ENCODE data around the gene ANKS3. TPM values are rescaled to one million over a fixed set of nuclear protein-coding genes. Genes with fewer than 3 reads are reported as not detected.
A peak's percentile ranks its signal among the peaks of the same experiment; 100 is the strongest.

ANKS3 gene
- total and polyA plus RNA-seq, 2 experiments from 2014 or later = 22.5 to 24.9 TPM

- peak overlapping the region; percentile 98; the same call in 1 of the 2 replicates for H3K27ac ChIP-seq (ENCODE audit: low read depth)
- H3K4me3 Mint-ChIP-seq = peak overlapping the region; percentile 80
- H3K27me3 ChIP-seq (ENCODE audit: insufficient read depth) = no peaks in the 10 kb centered on the region
- no peaks in the 10 kb centered on the region for H3K9me3 Mint-ChIP-seq
- peaks cover 23% of the 10 kb centered on the region for H3K4me1 Mint-ChIP-seq
- H3K36me3 ChIP-seq (ENCODE audit: insufficient read depth) = no peaks in the 10 kb centered on the region
- peaks cover 15% of the 10 kb centered on the region for H3K36me3 Mint-ChIP-seq (ENCODE audit: low read depth)
- H3K9me2 ChIP-seq (ENCODE audit: insufficient read depth) = no peaks in the 10 kb centered on the region
- ATAC-seq (peak; percentile 72), DNase-seq (ENCODE audit: low spot score) (peak; percentile 99)
- peaks cover 13% of the 10 kb centered on the region for H3K27me3 Mint-ChIP-seq (ENCODE audit: insufficient read depth, low read depth, poor library complexity)
- no peaks in the 10 kb centered on the region for H4K20me1 ChIP-seq (replicated peaks; ENCODE audit: insufficient read depth)
- H3K4me1 ChIP-seq (ENCODE audit: insufficient read depth) = peaks cover 19% of the 10 kb centered on the region
- H2AFZ ChIP-seq = peak overlapping the region; percentile 90
- H3K79me2 ChIP-seq (replicated peaks; ENCODE audit: insufficient read depth) = peaks cover 17% of the 10 kb centered on the region
- H3K27ac Mint-ChIP-seq = peak overlapping the region; percentile 88
- peak overlapping the region; percentile 94 for H3K4me3 ChIP-seq
- TF ChIP-seq EZH2 (IDR thresholded peaks at IDR 0.05; ENCODE audit: low read depth, unreplicated experiment) (no peak), REST (IDR thresholded peaks at IDR 0.05; ENCODE audit: unreplicated experiment) (no peak), CREB1 (CRISPR knock-in tag; IDR thresholded peaks at IDR 0.05; ENCODE audit: low read depth) (peak; percentile 57), ZNF462 (CRISPR knock-in tag; IDR thresholded peaks at IDR 0.05) (no peak), ZNF114 (CRISPR knock-in tag; IDR thresholded peaks at IDR 0.05) (no peak), POLR2AphosphoS5 (IDR thresholded peaks at IDR 0.05; ENCODE audit: low read depth) (peak; percentile 81), JUNB (IDR thresholded peaks at IDR 0.05; ENCODE audit: unreplicated experiment) (no peak), EZH2phosphoT487 (IDR thresholded peaks at IDR 0.05; ENCODE audit: unreplicated experiment) (no peak), STAT1 (IDR thresholded peaks at IDR 0.05; ENCODE audit: unreplicated experiment) (no peak), ZNF331 (CRISPR knock-in tag; IDR thresholded peaks at IDR 0.05; ENCODE audit: low read depth) (no peak), ETS1 (IDR thresholded peaks at IDR 0.05) (peak; percentile 92), CTCF (conservative IDR thresholded peaks at IDR 0.05; ENCODE audit: low read depth in 2 of 2) (no peak), NANOG (IDR thresholded peaks at IDR 0.05; ENCODE audit: borderline replicate concordance) (no peak)
- H3F3A ChIP-seq (replicated peaks; ENCODE audit: low read depth) = peaks cover 17% of the 10 kb centered on the region; the same call in 1 of the 2 replicates
- peak overlapping the region; percentile 89 for H3K4me2 ChIP-seq
Measured at GRCh38 chr16:4768549-4769305, 34.7 kb upstream of the ANKS3 start.
